ENCODE data around the gene FERMT2. TPM values are rescaled to one million over a fixed set of nuclear protein-coding genes. Genes with fewer than 3 reads are reported as not detected.

Gene FERMT2
- total and polyA plus RNA-seq, 4 donors = 23.9 to 51.3 (median 40.4) TPM

- Histone ChIP-seq H3K27ac (ENCODE audit: low read depth in 1 of 2, low read length in 2 of 2) (peak overlapping the region; percentile 98), H3K27me3 (ENCODE audit: control insufficient read depth in 4 of 4, insufficient read depth in 4 of 4, low read length in 3 of 4) (no peaks in the 10 kb centered on the region), H3K9me3 (ENCODE audit: control insufficient read depth in 4 of 4, low read length in 3 of 4) (no peaks in the 10 kb centered on the region), H3K4me1 (ENCODE audit: control insufficient read depth in 4 of 4, insufficient read depth in 4 of 4, low read length in 3 of 4) (peaks cover 0 to 38% (median 32%) of the 10 kb centered on the region in 4 donors), H3K9ac (ENCODE audit: low read depth in 1 of 2, low read length in 2 of 2) (peak overlapping the region; percentile 87 to 95), H3K36me3 (ENCODE audit: control insufficient read depth in 4 of 4, insufficient read depth in 3 of 4, low read depth in 1 of 4, low read length in 3 of 4) (no peaks in the 10 kb centered on the region), H3K4me3 (ENCODE audit: low read depth in 1 of 3, low read length in 3 of 3) (peak overlapping the region; percentile 68 to 84 (median 76))
- 14% methylated on average over 15 of the region's 15 CpGs for WGBS
- peak; percentile 54 for TF ChIP-seq YY1 (IDR thresholded peaks at IDR 0.05)
- peak; percentile 84 for TF ChIP-seq NR2F2 (IDR thresholded peaks at IDR 0.05)
- no peak for TF ChIP-seq GABPA (IDR thresholded peaks at IDR 0.05 in 1 of 2, conservative IDR thresholded peaks at IDR 0.05 in 1 of 2)
- TF ChIP-seq FOXA1 (IDR thresholded peaks at IDR 0.05) = no peak
- TF ChIP-seq EGR1 (IDR thresholded peaks at IDR 0.05; ENCODE audit: low read depth in 2 of 2) = no peak
- no peak for TF ChIP-seq TAF1 (conservative IDR thresholded peaks at IDR 0.05)
- TF ChIP-seq HNF4A (conservative IDR thresholded peaks at IDR 0.05) = peak in 1 of 2 donors; percentile 31
- TF ChIP-seq, protein P1, sequence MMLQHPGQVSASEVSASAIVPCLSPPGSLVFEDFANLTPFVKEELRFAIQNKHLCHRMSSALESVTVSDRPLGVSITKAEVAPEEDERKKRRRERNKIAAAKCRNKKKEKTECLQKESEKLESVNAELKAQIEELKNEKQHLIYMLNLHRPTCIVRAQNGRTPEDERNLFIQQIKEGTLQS (IDR thresholded peaks at IDR 0.05) = no peak
- TF ChIP-seq, protein P2, sequence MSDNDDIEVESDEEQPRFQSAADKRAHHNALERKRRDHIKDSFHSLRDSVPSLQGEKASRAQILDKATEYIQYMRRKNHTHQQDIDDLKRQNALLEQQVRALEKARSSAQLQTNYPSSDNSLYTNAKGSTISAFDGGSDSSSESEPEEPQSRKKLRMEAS (IDR thresholded peaks at IDR 0.05) = no peak
- no peak for TF ChIP-seq RXRA (IDR thresholded peaks at IDR 0.05)
- peak; percentile 4 for TF ChIP-seq HNF4G (IDR thresholded peaks at IDR 0.05)
- TF ChIP-seq, protein P3, sequence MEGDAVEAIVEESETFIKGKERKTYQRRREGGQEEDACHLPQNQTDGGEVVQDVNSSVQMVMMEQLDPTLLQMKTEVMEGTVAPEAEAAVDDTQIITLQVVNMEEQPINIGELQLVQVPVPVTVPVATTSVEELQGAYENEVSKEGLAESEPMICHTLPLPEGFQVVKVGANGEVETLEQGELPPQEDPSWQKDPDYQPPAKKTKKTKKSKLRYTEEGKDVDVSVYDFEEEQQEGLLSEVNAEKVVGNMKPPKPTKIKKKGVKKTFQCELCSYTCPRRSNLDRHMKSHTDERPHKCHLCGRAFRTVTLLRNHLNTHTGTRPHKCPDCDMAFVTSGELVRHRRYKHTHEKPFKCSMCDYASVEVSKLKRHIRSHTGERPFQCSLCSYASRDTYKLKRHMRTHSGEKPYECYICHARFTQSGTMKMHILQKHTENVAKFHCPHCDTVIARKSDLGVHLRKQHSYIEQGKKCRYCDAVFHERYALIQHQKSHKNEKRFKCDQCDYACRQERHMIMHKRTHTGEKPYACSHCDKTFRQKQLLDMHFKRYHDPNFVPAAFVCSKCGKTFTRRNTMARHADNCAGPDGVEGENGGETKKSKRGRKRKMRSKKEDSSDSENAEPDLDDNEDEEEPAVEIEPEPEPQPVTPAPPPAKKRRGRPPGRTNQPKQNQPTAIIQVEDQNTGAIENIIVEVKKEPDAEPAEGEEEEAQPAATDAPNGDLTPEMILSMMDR (IDR thresholded peaks at IDR 0.05; ENCODE audit: low read depth, low read length, missing input control) = peak; percentile 40
- TF ChIP-seq SP1 (IDR thresholded peaks at IDR 0.05) = no peak
- TF ChIP-seq, protein P4, sequence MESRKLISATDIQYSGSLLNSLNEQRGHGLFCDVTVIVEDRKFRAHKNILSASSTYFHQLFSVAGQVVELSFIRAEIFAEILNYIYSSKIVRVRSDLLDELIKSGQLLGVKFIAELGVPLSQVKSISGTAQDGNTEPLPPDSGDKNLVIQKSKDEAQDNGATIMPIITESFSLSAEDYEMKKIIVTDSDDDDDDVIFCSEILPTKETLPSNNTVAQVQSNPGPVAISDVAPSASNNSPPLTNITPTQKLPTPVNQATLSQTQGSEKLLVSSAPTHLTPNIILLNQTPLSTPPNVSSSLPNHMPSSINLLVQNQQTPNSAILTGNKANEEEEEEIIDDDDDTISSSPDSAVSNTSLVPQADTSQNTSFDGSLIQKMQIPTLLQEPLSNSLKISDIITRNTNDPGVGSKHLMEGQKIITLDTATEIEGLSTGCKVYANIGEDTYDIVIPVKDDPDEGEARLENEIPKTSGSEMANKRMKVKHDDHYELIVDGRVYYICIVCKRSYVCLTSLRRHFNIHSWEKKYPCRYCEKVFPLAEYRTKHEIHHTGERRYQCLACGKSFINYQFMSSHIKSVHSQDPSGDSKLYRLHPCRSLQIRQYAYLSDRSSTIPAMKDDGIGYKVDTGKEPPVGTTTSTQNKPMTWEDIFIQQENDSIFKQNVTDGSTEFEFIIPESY (IDR thresholded peaks at IDR 0.05) = no peak
- no peak for TF ChIP-seq JUND (IDR thresholded peaks at IDR 0.05)
- TF ChIP-seq REST (IDR thresholded peaks at IDR 0.05) = no peak
- TF ChIP-seq RAD21 (IDR thresholded peaks at IDR 0.05) = peak; percentile 49 to 69
- no peak for TF ChIP-seq FOXA2 (IDR thresholded peaks at IDR 0.05)
- no peak for DNase-seq (ENCODE audit: low spot score)
These were observed 1.1 kb upstream of the FERMT2 start for GRCh38 chr14:52951681-52952554.
